ENCODE data around the gene CACNG3. TPM values are rescaled to one million over a fixed set of nuclear protein-coding genes. Genes with fewer than 3 reads are reported as not detected.

CACNG3 gene
- total and polyA plus RNA-seq, 2 experiments from 2014 or later, result not detected

DNA sequence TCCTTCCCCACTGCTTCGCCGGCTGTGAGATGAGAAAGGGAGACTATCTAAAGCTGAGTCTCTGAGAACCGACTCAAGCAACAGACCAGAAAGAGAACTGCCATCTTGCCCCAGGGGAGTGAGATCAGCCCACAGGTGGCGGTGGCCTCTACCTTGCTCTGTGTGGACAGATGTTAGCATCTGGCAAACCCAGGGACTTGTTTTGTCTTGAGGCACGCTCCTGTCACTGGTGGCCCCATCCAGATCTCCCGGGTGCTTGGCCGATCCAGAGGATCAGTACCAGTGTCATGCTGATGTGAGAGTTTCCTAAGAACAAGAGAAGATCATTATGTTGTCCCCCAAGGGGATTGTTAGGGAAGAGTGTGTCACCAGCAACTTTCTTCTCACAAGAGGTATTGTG, 101.4 kb downstream of the CACNG3 start:
- WGBS (ENCODE audit: low lambda C conversion rate, missing lambda C conversion rate), result 59% methylated on average over 7 of the region's 7 CpGs
- H3K9me2 ChIP-seq (replicated peaks; ENCODE audit: insufficient read depth), result no peaks in the 10 kb centered on the region
- H3K79me2 ChIP-seq, result no peaks in the 10 kb centered on the region
- H2AFZ ChIP-seq, result no peak overlapping the region
- H3K4me1 ChIP-seq (ENCODE audit: insufficient read depth), result no peaks in the 10 kb centered on the region
- no peaks in the 10 kb centered on the region for H3K36me3 ChIP-seq (replicated peaks; ENCODE audit: insufficient read depth, low read depth)
- H3K4me3 ChIP-seq, result no peak overlapping the region
- H4K20me1 ChIP-seq (ENCODE audit: insufficient read depth, poor library complexity, severe bottlenecking), result no peaks in the 10 kb centered on the region
- no peak overlapping the region for H3K27ac ChIP-seq
- H3K4me2 ChIP-seq, result no peak overlapping the region
- no peak for DNase-seq (ENCODE audit: low spot score)
- TF ChIP-seq EZH2 (IDR thresholded peaks at IDR 0.05; ENCODE audit: borderline replicate concordance), result no peak
- no peak for TF ChIP-seq CTCF (IDR thresholded peaks at IDR 0.05; ENCODE audit: poor library complexity)
- TF ChIP-seq EZH2phosphoT487 (IDR thresholded peaks at IDR 0.05; ENCODE audit: low read depth, severe bottlenecking, unreplicated experiment), result no peak
- H3K27me3 ChIP-seq, result peaks cover 2% of the 10 kb centered on the region
- H3K9me3 ChIP-seq (ENCODE audit: low read depth), result no peaks in the 10 kb centered on the region

GRCh38 chr16:24358117-24358516, 102.0 kb downstream of the CACNG3 start:
- H3K4me1 ChIP-seq (ENCODE audit: insufficient read depth), result no peaks in the 10 kb centered on the region
- no peaks in the 10 kb centered on the region for H3K36me3 ChIP-seq (replicated peaks; ENCODE audit: insufficient read depth, low read depth)
- no peak overlapping the region for H3K27ac ChIP-seq
- H4K20me1 ChIP-seq (ENCODE audit: insufficient read depth, poor library complexity, severe bottlenecking), result no peaks in the 10 kb centered on the region
- no peaks in the 10 kb centered on the region for H3K79me2 ChIP-seq
- no peaks in the 10 kb centered on the region for H3K9me2 ChIP-seq (replicated peaks; ENCODE audit: insufficient read depth)
- no peak for DNase-seq (ENCODE audit: low spot score)
- 85% methylated on average over 5 of the region's 5 CpGs for WGBS (ENCODE audit: low lambda C conversion rate, missing lambda C conversion rate)
- H3K27me3 ChIP-seq, result peaks cover 2% of the 10 kb centered on the region
- no peak overlapping the region for H3K4me2 ChIP-seq
- no peaks in the 10 kb centered on the region for H3K9me3 ChIP-seq (ENCODE audit: low read depth)
- no peak overlapping the region for H3K4me3 ChIP-seq
- TF ChIP-seq CTCF (IDR thresholded peaks at IDR 0.05; ENCODE audit: poor library complexity) (no peak), EZH2 (IDR thresholded peaks at IDR 0.05; ENCODE audit: borderline replicate concordance) (no peak), EZH2phosphoT487 (IDR thresholded peaks at IDR 0.05; ENCODE audit: low read depth, severe bottlenecking, unreplicated experiment) (no peak)
- H2AFZ ChIP-seq, result no peak overlapping the region

- Histone ChIP-seq H3K4me1 (ENCODE audit: insufficient read depth) (no peaks in the 10 kb centered on the region), H3K27ac (no peak overlapping the region), H2AFZ (no peak overlapping the region), H3K4me2 (no peak overlapping the region), H4K20me1 (ENCODE audit: insufficient read depth, poor library complexity, severe bottlenecking) (no peaks in the 10 kb centered on the region), H3K4me3 (no peak overlapping the region), H3K9me2 (replicated peaks; ENCODE audit: insufficient read depth) (no peaks in the 10 kb centered on the region), H3K27me3 (peaks cover 2% of the 10 kb centered on the region), H3K79me2 (no peaks in the 10 kb centered on the region), H3K36me3 (replicated peaks; ENCODE audit: insufficient read depth, low read depth) (no peaks in the 10 kb centered on the region), H3K9me3 (ENCODE audit: low read depth) (no peaks in the 10 kb centered on the region)
- DNase-seq (ENCODE audit: low spot score), result no peak
- no peak for TF ChIP-seq CTCF (IDR thresholded peaks at IDR 0.05; ENCODE audit: poor library complexity)
- TF ChIP-seq EZH2 (IDR thresholded peaks at IDR 0.05; ENCODE audit: borderline replicate concordance), result no peak
- no peak for TF ChIP-seq EZH2phosphoT487 (IDR thresholded peaks at IDR 0.05; ENCODE audit: low read depth, severe bottlenecking, unreplicated experiment)
These were observed 103.4 kb downstream of the CACNG3 start for GRCh38 chr16:24359490-24359889.

- Histone ChIP-seq H3K4me2 (no peak overlapping the region), H3K27ac (no peak overlapping the region), H3K4me3 (no peak overlapping the region), H4K20me1 (ENCODE audit: insufficient read depth, poor library complexity, severe bottlenecking) (no peaks in the 10 kb centered on the region), H2AFZ (no peak overlapping the region), H3K36me3 (replicated peaks; ENCODE audit: insufficient read depth, low read depth) (no peaks in the 10 kb centered on the region), H3K9me2 (replicated peaks; ENCODE audit: insufficient read depth) (no peaks in the 10 kb centered on the region), H3K9me3 (ENCODE audit: low read depth) (no peaks in the 10 kb centered on the region), H3K79me2 (no peaks in the 10 kb centered on the region), H3K27me3 (peaks cover 2% of the 10 kb centered on the region), H3K4me1 (ENCODE audit: insufficient read depth) (no peaks in the 10 kb centered on the region)
- WGBS (ENCODE audit: low lambda C conversion rate, missing lambda C conversion rate), result 84% methylated on average over 4 of the region's 4 CpGs
- TF ChIP-seq EZH2 (IDR thresholded peaks at IDR 0.05; ENCODE audit: borderline replicate concordance), result no peak
- TF ChIP-seq CTCF (IDR thresholded peaks at IDR 0.05; ENCODE audit: poor library complexity), result no peak
- TF ChIP-seq EZH2phosphoT487 (IDR thresholded peaks at IDR 0.05; ENCODE audit: low read depth, severe bottlenecking, unreplicated experiment), result no peak
- no peak for DNase-seq (ENCODE audit: low spot score)
These were observed 104.8 kb downstream of the CACNG3 start for GRCh38 chr16:24360936-24361335.
